HepG2 (cell line): ENCODE results near the gene CHST13. TPM values are rescaled to one million over a fixed set of nuclear protein-coding genes. Genes with fewer than 3 reads are reported as not detected.

Source experiments
- CC2D1A ChIP-seq: sonication (generic); formaldehyde crosslinking; IDR thresholded peaks from 2 replicates; pipeline ENCODE4 v1.8.1; 2023; ENCODE audit warnings: mild to moderate bottlenecking, missing genetic modification reagents
- CEBPG ChIP-seq: IDR thresholded peaks from 2 replicates; pipeline ENCODE4 v1.6.1; 2016
- CENPT ChIP-seq: sonication (generic); formaldehyde crosslinking; IDR thresholded peaks from 2 replicates; pipeline ENCODE4 v1.8.0; 2022; ENCODE audit warnings: low read depth, mild to moderate bottlenecking, moderate library complexity, missing genetic modification reagents
- ELF1 ChIP-seq: sonication (generic); formaldehyde crosslinking; IDR thresholded peaks from 2 replicates; pipeline ENCODE4 v1.4.0; 2020; ENCODE audit warnings: missing genetic modification reagents
- HES4 ChIP-seq: sonication (generic); formaldehyde crosslinking; IDR thresholded peaks from 2 replicates; pipeline ENCODE4 v1.9.0; 2021; ENCODE audit warnings: mild to moderate bottlenecking, missing genetic modification reagents, borderline replicate concordance
- HIVEP1 ChIP-seq: sonication (generic); formaldehyde crosslinking; IDR thresholded peaks from 2 replicates; pipeline ENCODE4 v1.4.0; 2020; ENCODE audit warnings: mild to moderate bottlenecking, missing genetic modification reagents
- MEIS2 ChIP-seq: sonication (generic); formaldehyde crosslinking; IDR thresholded peaks from 2 replicates; pipeline ENCODE4 v1.9.0; 2021; ENCODE audit warnings: mild to moderate bottlenecking, missing genetic modification reagents
- PATZ1 ChIP-seq: sonication (generic); formaldehyde crosslinking; IDR thresholded peaks from 2 replicates; pipeline ENCODE4 v1.4.0; 2020; ENCODE audit warnings: missing genetic modification reagents
- PAXIP1 ChIP-seq: sonication (generic); formaldehyde crosslinking; conservative IDR thresholded peaks from 2 replicates; pipeline ENCODE4 v1.4.0; 2020; ENCODE audit warnings: mild to moderate bottlenecking, missing genetic modification reagents, moderate library complexity
- SALL1 ChIP-seq: sonication (generic); formaldehyde crosslinking; IDR thresholded peaks from 2 replicates; pipeline ENCODE4 v1.8.0; 2022; ENCODE audit warnings: mild to moderate bottlenecking, missing genetic modification reagents
- SOX6 ChIP-seq, 2 experiments: fragments of 450-650 bp in 1 of 2; sonication (generic) in 1 of 2; formaldehyde crosslinking in 1 of 2; IDR thresholded peaks; 2 replicates each; pipeline versions ENCODE4 v1.4.0 to v1.6.1; 2017 to 2020; ENCODE audit warnings: antibody characterized with exemption in 1 of 2, mild to moderate bottlenecking in 1 of 2, missing genetic modification reagents in 1 of 2
- ZBTB7A ChIP-seq: sonication (generic); formaldehyde crosslinking; IDR thresholded peaks from 2 replicates; pipeline ENCODE4 v1.8.0; 2022; ENCODE audit warnings: mild to moderate bottlenecking, missing genetic modification reagents
- ZHX1 ChIP-seq: sonication (generic); formaldehyde crosslinking; IDR thresholded peaks from 2 replicates; pipeline ENCODE4 v1.8.1; 2022; ENCODE audit warnings: low read depth, mild to moderate bottlenecking, missing genetic modification reagents
- ZNF777 ChIP-seq: sonication (generic); formaldehyde crosslinking; IDR thresholded peaks from 2 replicates; pipeline ENCODE4 v1.4.0; 2020; ENCODE audit warnings: missing genetic modification reagents
- polyA plus RNA-seq, 8 experiments: library from polyadenylated mRNA; depleted of rRNA in 3 of 8; stranded (reverse) in 7 of 8; unstranded in 1 of 8; fragments of >200 nt; fragmentation: Illumina TruSeq in 4 of 8; extraction: Trizol in 4 of 8; gene quantifications; 2 replicates each; pipeline versions ENCODE4 v1.2.1 to v1.2.3, GENCODE V29; 2011 to 2016; ENCODE audit warnings: low read depth in 4 of 8, missing spikeins in 1 of 8, mixed read lengths in 1 of 8; ENCODE audit not compliant: insufficient read depth in 1 of 8
- total RNA-seq, 5 experiments: library from RNA; depleted of rRNA; stranded (reverse); fragments of >200 nt; fragmentation: Illumina TruSeq; extraction: Trizol; gene quantifications; 2 replicates each; pipeline ENCODE4 v1.2.3, GENCODE V29; 2016; ENCODE audit warnings: low read depth in 1 of 5
- TF ChIP-seq, protein P1 (sequence below): sonication (generic); formaldehyde crosslinking; IDR thresholded peaks from 2 replicates; pipeline ENCODE4 v1.9.0; 2022; ENCODE audit warnings: missing genetic modification reagents, mild to moderate bottlenecking, borderline replicate concordance

Gene CHST13
- total and polyA plus RNA-seq, 2 of the 13 experiments (the other 11 are each of a cell fraction or from before 2014, with no cell fraction given) = 32.0 to 43.1 TPM

DNA sequence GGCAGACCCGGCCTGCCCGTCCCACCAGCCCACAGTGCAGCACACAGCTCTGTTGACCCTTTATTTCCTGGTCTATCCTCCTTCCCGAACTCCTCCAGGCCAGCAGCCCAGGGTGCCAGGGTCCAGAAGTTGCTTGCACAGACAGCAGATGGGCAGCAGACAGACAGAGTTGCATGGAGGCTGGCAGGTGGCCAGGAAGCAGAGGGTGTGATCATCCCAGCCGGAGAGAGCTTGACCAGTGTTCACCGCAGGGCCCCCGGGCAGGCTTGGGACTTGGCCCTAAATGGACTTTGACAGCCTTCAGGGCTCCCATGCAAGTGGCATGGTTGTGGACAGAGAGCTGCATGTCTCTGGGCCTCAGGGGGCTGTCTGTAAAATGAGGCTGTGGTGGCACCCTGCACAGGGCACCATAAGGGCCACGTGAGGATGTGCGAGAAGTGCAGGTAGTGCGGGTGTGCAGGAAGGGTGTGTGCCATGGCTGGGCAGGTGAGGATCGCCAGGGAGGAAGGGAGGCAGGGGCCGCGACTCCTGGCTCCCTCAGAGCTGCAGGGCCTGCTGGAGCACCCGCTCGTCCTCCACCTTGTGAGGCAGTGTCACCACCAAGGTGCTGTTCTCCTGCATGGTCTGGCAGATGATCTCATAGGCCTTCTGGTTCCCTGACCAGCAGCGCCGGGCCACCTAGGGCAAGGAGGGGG lies 42.0 kb upstream of the CHST13 start (continued):
- 0 out of 2 replicates have a peak, but pooled peaks have one; percentile 20 for TF ChIP-seq ZHX1 (CRISPR knock-in tag)
- TF ChIP-seq CC2D1A (CRISPR knock-in tag) = no peak
- TF ChIP-seq CENPT = 0 out of 2 replicates have a peak, but pooled peaks have one; percentile 54
- TF ChIP-seq MEIS2 (CRISPR knock-in tag) = 0 out of 2 replicates have a peak, but pooled peaks have one; percentile 28
- TF ChIP-seq CEBPG (CRISPR knock-in tag) = peak; percentile 21; the same call in 1 of the 2 replicates
- TF ChIP-seq HES4 = no peak
- peak; percentile 66 for TF ChIP-seq PAXIP1 (CRISPR knock-in tag)
- TF ChIP-seq, protein P1, sequence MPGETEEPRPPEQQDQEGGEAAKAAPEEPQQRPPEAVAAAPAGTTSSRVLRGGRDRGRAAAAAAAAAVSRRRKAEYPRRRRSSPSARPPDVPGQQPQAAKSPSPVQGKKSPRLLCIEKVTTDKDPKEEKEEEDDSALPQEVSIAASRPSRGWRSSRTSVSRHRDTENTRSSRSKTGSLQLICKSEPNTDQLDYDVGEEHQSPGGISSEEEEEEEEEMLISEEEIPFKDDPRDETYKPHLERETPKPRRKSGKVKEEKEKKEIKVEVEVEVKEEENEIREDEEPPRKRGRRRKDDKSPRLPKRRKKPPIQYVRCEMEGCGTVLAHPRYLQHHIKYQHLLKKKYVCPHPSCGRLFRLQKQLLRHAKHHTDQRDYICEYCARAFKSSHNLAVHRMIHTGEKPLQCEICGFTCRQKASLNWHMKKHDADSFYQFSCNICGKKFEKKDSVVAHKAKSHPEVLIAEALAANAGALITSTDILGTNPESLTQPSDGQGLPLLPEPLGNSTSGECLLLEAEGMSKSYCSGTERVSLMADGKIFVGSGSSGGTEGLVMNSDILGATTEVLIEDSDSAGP = peak; percentile 70; the same call in 1 of the 2 replicates
- 0 out of 2 replicates have a peak, but pooled peaks have one; percentile 18 for TF ChIP-seq ZBTB7A (CRISPR knock-in tag)
- TF ChIP-seq HIVEP1 (CRISPR knock-in tag) = peak; percentile 23; the same call in 1 of the 2 replicates
- peak; percentile 69 for TF ChIP-seq PATZ1 (CRISPR knock-in tag)
- peak; percentile 53 for TF ChIP-seq SALL1
- 0 out of 2 replicates have a peak, but pooled peaks have one; percentile 22 for TF ChIP-seq ELF1
- no peak for TF ChIP-seq ZNF777 (CRISPR knock-in tag)
- TF ChIP-seq SOX6 (IDR thresholded peaks at IDR 0.05) = no peak
- TF ChIP-seq SOX6 (CRISPR knock-in tag; IDR thresholded peaks at IDR 0.05) = peak; percentile 65
